Stimulated activated CD4-positive, alpha-beta T cell treated with anti-CD3 and anti-CD28 coated beads, TNF-alpha, amount 100 ng/mL, for 48 hours (primary cell): ENCODE results near the gene HUS1B.

Experiments
- DNase-seq, 3 donors: peaks; one replicate each; pipeline ENCODE4 v3.0.0-alpha.2; 2020; ENCODE audit warnings: low read depth in 3 of 3

The HUS1B gene

GRCh38 chr6:622462-622861 lies 34.4 kb downstream of the HUS1B start:
- DNase-seq = no peak

GRCh38 chr6:621931-622330 lies 35.0 kb downstream of the HUS1B start:
- no peak for DNase-seq

GRCh38 chr6:620950-621349 lies 36.0 kb downstream of the HUS1B start:
- DNase-seq = no peak

- no peak for DNase-seq
These were observed 36.7 kb downstream of the HUS1B start for GRCh38 chr6:620166-620565.

- no peak for DNase-seq
These were observed 39.3 kb downstream of the HUS1B start for GRCh38 chr6:617456-618100.

GRCh38 chr6:613981-614380 lies 42.9 kb downstream of the HUS1B start:
- no peak for DNase-seq

GRCh38 chr6:611928-612327 lies 45.0 kb downstream of the HUS1B start:
- no peak for DNase-seq

- no peak for DNase-seq
These were observed 46.0 kb downstream of the HUS1B start for GRCh38 chr6:610882-611281.

- DNase-seq = no peak
These were observed 47.0 kb downstream of the HUS1B start for GRCh38 chr6:609905-610304.

- no peak for DNase-seq
These were observed 50.0 kb downstream of the HUS1B start for GRCh38 chr6:606829-607379.
